Loucy (cell line): ENCODE data around the gene PRPF38B.

Experiments
- EZH2phosphoT487 ChIP-seq: fragments of 200-600 bp; IDR thresholded peaks from 2 replicates; pipeline ENCODE4 v1.6.1; 2018; ENCODE audit warnings: antibody characterized with exemption, mild to moderate bottlenecking, moderate library complexity, borderline replicate concordance
- TF ChIP-seq, protein P1 (sequence below): fragments of 200-600 bp; sonication (generic); conservative IDR thresholded peaks from 2 replicates; pipeline ENCODE4 v1.5.1; 2014; ENCODE audit warnings: mild to moderate bottlenecking, antibody characterized with exemption, low read length

DNA sequence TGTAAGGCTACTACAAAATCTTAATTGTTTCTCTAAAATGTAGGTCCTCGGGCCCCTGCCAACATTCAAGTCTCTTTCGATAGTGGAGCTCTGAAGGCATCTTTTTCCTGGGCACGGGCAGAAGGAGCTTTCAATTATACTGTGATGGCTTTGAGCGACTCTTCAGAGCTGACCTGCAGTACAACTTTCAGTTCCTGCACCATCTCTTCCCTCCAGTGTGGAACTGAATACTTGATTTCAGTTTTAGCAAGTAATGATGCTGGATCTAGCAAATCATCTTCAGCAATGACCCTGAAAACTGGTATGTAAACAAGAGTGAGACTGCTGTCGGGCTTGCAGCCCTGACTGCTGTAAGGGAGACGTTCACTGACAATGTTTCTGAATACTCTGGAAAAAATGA lies 30.2 kb downstream of the PRPF38B start:
- TF ChIP-seq, protein P1, sequence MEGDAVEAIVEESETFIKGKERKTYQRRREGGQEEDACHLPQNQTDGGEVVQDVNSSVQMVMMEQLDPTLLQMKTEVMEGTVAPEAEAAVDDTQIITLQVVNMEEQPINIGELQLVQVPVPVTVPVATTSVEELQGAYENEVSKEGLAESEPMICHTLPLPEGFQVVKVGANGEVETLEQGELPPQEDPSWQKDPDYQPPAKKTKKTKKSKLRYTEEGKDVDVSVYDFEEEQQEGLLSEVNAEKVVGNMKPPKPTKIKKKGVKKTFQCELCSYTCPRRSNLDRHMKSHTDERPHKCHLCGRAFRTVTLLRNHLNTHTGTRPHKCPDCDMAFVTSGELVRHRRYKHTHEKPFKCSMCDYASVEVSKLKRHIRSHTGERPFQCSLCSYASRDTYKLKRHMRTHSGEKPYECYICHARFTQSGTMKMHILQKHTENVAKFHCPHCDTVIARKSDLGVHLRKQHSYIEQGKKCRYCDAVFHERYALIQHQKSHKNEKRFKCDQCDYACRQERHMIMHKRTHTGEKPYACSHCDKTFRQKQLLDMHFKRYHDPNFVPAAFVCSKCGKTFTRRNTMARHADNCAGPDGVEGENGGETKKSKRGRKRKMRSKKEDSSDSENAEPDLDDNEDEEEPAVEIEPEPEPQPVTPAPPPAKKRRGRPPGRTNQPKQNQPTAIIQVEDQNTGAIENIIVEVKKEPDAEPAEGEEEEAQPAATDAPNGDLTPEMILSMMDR, result no peak
- no peak for TF ChIP-seq EZH2phosphoT487
